Vagina (tissue), 2 donors: ENCODE data around the gene MAGEA10. TPM values are rescaled to one million over a fixed set of nuclear protein-coding genes. Genes with fewer than 3 reads are reported as not detected.

Experiments
- DNase-seq, 2 donors: peaks; one replicate each; pipeline ENCODE4 v3.0.0-alpha.2; 2017; ENCODE audit errors: extremely low spot score in 2 of 2
- H3K27ac ChIP-seq: fragments of 200-600 bp; sonication (generic); one replicate; pipeline ENCODE4 v1.5.1; 2019
- H3K27me3 ChIP-seq: fragments of 200-600 bp; sonication (generic); one replicate; pipeline ENCODE4 v1.5.1; 2019
- H3K36me3 ChIP-seq, 2 donors: fragments of 200-600 bp; sonication (generic); one replicate each; pipeline ENCODE4 v1.5.1; 2017 to 2019
- H3K4me1 ChIP-seq: fragments of 200-600 bp; sonication (generic); one replicate; pipeline ENCODE4 v1.5.1; 2019
- H3K4me3 ChIP-seq, 2 donors: fragments of 200-600 bp; sonication (generic); 1 replicate in 1 of 2; 2 replicates in 1 of 2; pipeline ENCODE4 v1.5.1; 2016 to 2019
- H3K9me3 ChIP-seq: fragments of 200-600 bp; sonication (generic); one replicate; pipeline ENCODE4 v1.5.1; 2019
- CTCF ChIP-seq, 3 experiments: fragments of 450-650 bp in 2 of 3; fragments of 200-600 bp in 1 of 3; sonication (generic) in 1 of 3; IDR thresholded peaks; one replicate each; pipeline ENCODE4 v1.5.1; 2017 to 2019; ENCODE audit warnings: antibody characterized with exemption in 3 of 3, mild to moderate bottlenecking in 2 of 3, moderate library complexity in 2 of 3
- POLR2A ChIP-seq, 2 donors: fragments of 450-650 bp; IDR thresholded peaks; one replicate each; pipeline ENCODE4 v1.6.1; 2017; ENCODE audit warnings: antibody characterized with exemption in 2 of 2, mild to moderate bottlenecking in 2 of 2, moderate library complexity in 2 of 2
- POLR2AphosphoS5 ChIP-seq, 2 donors: sonication (generic); formaldehyde crosslinking; IDR thresholded peaks; one replicate each; pipeline ENCODE4 v1.9.0; 2017; ENCODE audit warnings: antibody characterized with exemption in 2 of 2, mild to moderate bottlenecking in 2 of 2, low read depth in 1 of 2; ENCODE audit not compliant: insufficient read depth in 1 of 2
- intact Hi-C: fragments of 100-400 bp; cut with DNase I; formaldehyde crosslinking; loops from one replicate; pipeline ENCODE4 v1.15.1; 2023
- total RNA-seq: library from RNA; depleted of rRNA; stranded (reverse); fragments of >200 nt; gene quantifications from one replicate; pipeline ENCODE4 v1.2.3, GENCODE V29; 2016

MAGEA10 gene
- total RNA-seq, 1 donor from 2014 or later = not detected

GRCh38 chrX:152165033-152165743 lies 26.8 kb upstream of the MAGEA10 start:
- Histone ChIP-seq H3K4me1 (no peaks in the 10 kb centered on the region), H3K27ac (no peak overlapping the region), H3K9me3 (no peaks in the 10 kb centered on the region), H3K4me3 (no peak overlapping the region), H3K36me3 (no peaks in the 10 kb centered on the region), H3K27me3 (no peaks in the 10 kb centered on the region)
- no peak for TF ChIP-seq POLR2AphosphoS5 (IDR thresholded peaks at IDR 0.05; ENCODE audit: insufficient read depth in 1 of 2, low read depth in 1 of 2)
- no peak for DNase-seq
- intact Hi-C loops = no loop called here

- DNase-seq = no peak
- intact Hi-C loops = no loop called here
- TF ChIP-seq CTCF (IDR thresholded peaks at IDR 0.05) = no peak
- TF ChIP-seq POLR2AphosphoS5 (IDR thresholded peaks at IDR 0.05; ENCODE audit: insufficient read depth in 1 of 2, low read depth in 1 of 2) = no peak
- no peak for TF ChIP-seq POLR2A (IDR thresholded peaks at IDR 0.05)
- H3K9me3 ChIP-seq = no peaks in the 10 kb centered on the region
- H3K4me1 ChIP-seq = no peaks in the 10 kb centered on the region
- no peaks in the 10 kb centered on the region for H3K36me3 ChIP-seq
- no peak overlapping the region for H3K27ac ChIP-seq
- H3K27me3 ChIP-seq = no peaks in the 10 kb centered on the region
- no peak overlapping the region for H3K4me3 ChIP-seq
Measured at GRCh38 chrX:152157042-152157441, 18.7 kb upstream of the MAGEA10 start.

GRCh38 chrX:152155766-152156310 lies 17.5 kb upstream of the MAGEA10 start:
- Histone ChIP-seq H3K4me3 (no peak overlapping the region), H3K27me3 (no peaks in the 10 kb centered on the region), H3K36me3 (no peaks in the 10 kb centered on the region), H3K27ac (no peak overlapping the region), H3K4me1 (no peaks in the 10 kb centered on the region), H3K9me3 (no peaks in the 10 kb centered on the region)
- intact Hi-C loops = no loop called here
- no peak for DNase-seq
- TF ChIP-seq POLR2AphosphoS5 (IDR thresholded peaks at IDR 0.05; ENCODE audit: insufficient read depth in 1 of 2, low read depth in 1 of 2) = no peak

- intact Hi-C loops = no loop called here
- Histone ChIP-seq H3K27me3 (no peaks in the 10 kb centered on the region), H3K36me3 (no peaks in the 10 kb centered on the region), H3K27ac (no peak overlapping the region), H3K4me1 (no peaks in the 10 kb centered on the region), H3K9me3 (no peaks in the 10 kb centered on the region), H3K4me3 (no peak overlapping the region)
- DNase-seq = no peak
- TF ChIP-seq POLR2A (IDR thresholded peaks at IDR 0.05) (no peak), CTCF (IDR thresholded peaks at IDR 0.05) (no peak), POLR2AphosphoS5 (IDR thresholded peaks at IDR 0.05; ENCODE audit: insufficient read depth in 1 of 2, low read depth in 1 of 2) (no peak)
Measured at GRCh38 chrX:152154050-152154449, 15.7 kb upstream of the MAGEA10 start.

GRCh38 chrX:152151256-152151655 lies 12.9 kb upstream of the MAGEA10 start:
- no peak for TF ChIP-seq POLR2A (IDR thresholded peaks at IDR 0.05)
- no peak for TF ChIP-seq POLR2AphosphoS5 (IDR thresholded peaks at IDR 0.05; ENCODE audit: insufficient read depth in 1 of 2, low read depth in 1 of 2)
- TF ChIP-seq CTCF (IDR thresholded peaks at IDR 0.05) = no peak
- Histone ChIP-seq H3K36me3 (no peaks in the 10 kb centered on the region), H3K27ac (no peak overlapping the region), H3K4me3 (no peak overlapping the region), H3K9me3 (no peaks in the 10 kb centered on the region), H3K27me3 (no peaks in the 10 kb centered on the region), H3K4me1 (no peaks in the 10 kb centered on the region)
- intact Hi-C loops = no loop called here
- no peak for DNase-seq

GRCh38 chrX:152149648-152150047 lies 11.3 kb upstream of the MAGEA10 start:
- no peak for TF ChIP-seq CTCF (IDR thresholded peaks at IDR 0.05)
- TF ChIP-seq POLR2A (IDR thresholded peaks at IDR 0.05) = no peak
- no peak for TF ChIP-seq POLR2AphosphoS5 (IDR thresholded peaks at IDR 0.05; ENCODE audit: insufficient read depth in 1 of 2, low read depth in 1 of 2)
- DNase-seq = no peak
- Histone ChIP-seq H3K4me1 (no peaks in the 10 kb centered on the region), H3K9me3 (no peaks in the 10 kb centered on the region), H3K36me3 (no peaks in the 10 kb centered on the region), H3K4me3 (no peak overlapping the region), H3K27ac (no peak overlapping the region), H3K27me3 (no peaks in the 10 kb centered on the region)
- intact Hi-C loops = no loop called here
